ENCODE measurements around the gene LANCL2.
"Not testable (repeated sequence)": the region's sequence is repeated elsewhere in the genome, so short reads cannot be mapped to it uniquely, and the experiment has no call there.

Gene LANCL2

GRCh38 chr7:55365205-55365674 is at the start of gene LANCL2:
LANCL2 (plus strand) TSS chr7:55365337; CDS start chr7:55366026, 689 bp downstream.
- peak; percentile 50 for DNase-seq (ENCODE audit: low spot score)

- no peak for DNase-seq (ENCODE audit: low spot score)
Observed at GRCh38 chr7:55325371-55325792, 39.8 kb upstream of the LANCL2 start.

DNA sequence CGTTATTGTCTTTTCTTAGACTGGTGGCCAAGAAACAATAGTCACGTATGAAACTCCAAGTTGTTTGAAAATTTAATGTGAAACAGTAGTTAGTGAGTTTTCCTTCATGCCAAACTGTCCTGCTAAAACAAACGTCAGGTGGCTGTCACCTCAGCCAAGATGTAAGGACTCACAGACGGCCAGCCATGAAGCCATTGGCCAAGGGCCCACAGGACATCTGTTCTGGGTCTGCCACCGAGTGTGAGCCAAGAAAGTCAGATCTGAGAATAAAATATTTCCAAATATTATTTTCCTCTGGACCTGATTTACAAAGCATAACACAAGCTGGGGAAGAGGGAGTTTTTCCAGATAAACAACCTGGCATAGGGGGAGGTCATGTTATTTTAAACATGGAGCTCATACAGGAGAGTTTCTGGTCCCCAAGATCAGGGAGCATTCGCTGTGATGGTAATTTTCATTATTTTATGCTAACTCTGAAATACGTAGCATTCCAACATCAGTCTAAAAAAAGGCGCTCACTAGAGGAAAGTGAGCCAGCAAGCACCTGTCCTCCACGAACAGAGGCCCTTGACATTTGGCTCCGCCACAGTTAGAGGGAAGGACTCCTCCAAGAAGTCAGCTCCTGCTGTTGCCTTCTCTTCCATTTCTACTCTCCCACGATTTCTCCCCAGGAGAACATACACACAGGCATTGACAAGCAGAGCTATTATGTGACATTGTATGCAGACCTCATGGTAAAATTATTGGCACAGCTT is 38.9 kb upstream of the LANCL2 start:
- DNase-seq (ENCODE audit: low spot score), result no peak

GRCh38 chr7:55326945-55327626 is 38.1 kb upstream of the LANCL2 start:
- no peak for DNase-seq (ENCODE audit: low spot score)

GRCh38 chr7:55335151-55335550 is 30.0 kb upstream of the LANCL2 start:
- no peak for DNase-seq (ENCODE audit: low spot score)

- DNase-seq (ENCODE audit: low spot score), result no peak
Observed at GRCh38 chr7:55335786-55336185, 29.4 kb upstream of the LANCL2 start.

DNA sequence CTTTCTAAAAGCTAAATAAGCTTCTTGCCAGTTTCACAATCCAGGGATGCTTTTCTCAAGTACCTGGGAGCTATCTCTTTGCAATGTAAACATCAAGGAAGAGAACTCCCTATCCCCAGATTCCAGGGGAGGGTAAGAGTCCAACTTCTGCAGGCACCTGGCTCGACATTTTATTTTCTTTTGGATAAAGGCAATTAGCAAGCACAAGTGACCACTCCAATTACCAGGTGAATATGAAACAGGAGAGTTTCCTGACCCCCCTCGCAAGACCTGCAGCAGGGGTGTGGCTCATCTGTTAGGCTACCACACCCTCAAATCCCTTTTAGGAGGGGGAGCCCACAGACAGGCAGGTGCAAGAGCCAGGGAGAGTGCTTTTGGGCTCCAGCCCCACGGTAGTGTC is 28.6 kb upstream of the LANCL2 start:
- no peak for DNase-seq (ENCODE audit: low spot score)

- DNase-seq (ENCODE audit: low spot score), result no peak
Observed at GRCh38 chr7:55339033-55340000, 25.8 kb upstream of the LANCL2 start.

GRCh38 chr7:55342216-55342871 is 22.8 kb upstream of the LANCL2 start:
- no peak for DNase-seq (ENCODE audit: low spot score)

GRCh38 chr7:55343002-55343781 is 21.9 kb upstream of the LANCL2 start:
- DNase-seq (ENCODE audit: low spot score), result no peak

- no peak for DNase-seq (ENCODE audit: low spot score)
Observed at GRCh38 chr7:55343860-55344606, 21.1 kb upstream of the LANCL2 start.

GRCh38 chr7:55344840-55345239 is 20.3 kb upstream of the LANCL2 start:
- DNase-seq (ENCODE audit: low spot score), result no peak

DNA sequence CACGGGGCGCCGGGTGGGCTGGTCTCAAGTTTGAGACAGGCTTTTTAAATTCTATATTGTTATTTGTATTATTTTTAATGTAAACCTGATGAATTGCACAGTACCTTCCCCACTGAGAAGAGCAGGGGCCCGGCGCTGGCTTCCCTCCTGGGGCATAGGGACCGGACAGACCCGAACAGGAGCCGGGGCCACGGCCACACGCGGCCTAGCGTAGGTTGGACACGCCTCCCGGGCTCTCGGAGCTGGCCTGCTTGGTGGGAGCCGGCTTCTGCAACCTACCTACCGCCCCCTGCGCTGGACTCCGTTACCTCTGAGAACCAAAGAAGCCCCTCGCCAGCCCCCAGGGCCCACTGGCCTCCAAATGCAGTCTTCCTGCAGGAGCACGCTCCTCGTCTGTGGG is 19.8 kb upstream of the LANCL2 start:
- DNase-seq (ENCODE audit: low spot score), result no peak

- DNase-seq (ENCODE audit: low spot score), result no peak
Observed at GRCh38 chr7:55348502-55348901, 16.6 kb upstream of the LANCL2 start.

- no peak for DNase-seq (ENCODE audit: low spot score)
Observed at GRCh38 chr7:55349121-55349520, 16.0 kb upstream of the LANCL2 start.

DNA sequence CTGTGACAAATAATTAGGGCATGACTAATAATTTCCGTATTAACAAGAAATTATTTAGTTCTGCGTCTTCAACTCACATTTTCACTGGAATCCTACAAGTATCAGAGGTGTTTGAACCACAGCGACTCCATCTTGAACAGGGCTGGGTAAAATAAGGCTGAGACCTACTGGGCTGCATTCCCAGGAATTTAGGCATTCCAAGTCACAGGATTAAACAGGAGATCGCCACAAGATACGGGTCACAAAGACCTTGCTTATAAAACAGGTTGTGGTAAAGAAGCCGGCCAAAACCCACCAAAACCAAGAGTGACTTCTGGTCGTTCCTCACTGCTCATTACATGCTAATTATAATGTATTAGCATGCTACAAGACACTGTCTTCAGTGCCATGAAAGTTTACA is 14.9 kb upstream of the LANCL2 start:
- DNase-seq (ENCODE audit: low spot score), result no peak

DNA sequence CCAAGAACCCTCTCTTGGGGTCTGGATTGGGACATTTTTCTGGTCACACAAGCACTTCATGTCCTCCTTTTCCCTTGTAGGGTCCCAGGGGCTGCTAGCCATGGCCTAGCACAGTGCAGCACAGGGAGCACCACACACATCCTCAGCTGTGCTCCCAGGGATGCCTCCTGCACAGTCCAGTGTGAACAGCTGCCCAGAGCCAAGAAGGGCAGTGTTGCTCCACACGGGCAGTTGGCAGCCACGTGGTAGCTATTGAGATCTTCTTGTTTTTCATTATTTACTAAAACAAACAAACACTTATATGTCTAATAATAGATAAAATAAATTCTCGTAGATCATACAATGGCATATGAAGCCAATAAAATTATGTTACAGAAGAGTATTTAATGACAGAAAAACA is 13.9 kb upstream of the LANCL2 start:
- no peak for DNase-seq (ENCODE audit: low spot score)

- DNase-seq (ENCODE audit: low spot score), result not testable (repeated sequence)
Observed at GRCh38 chr7:55352947-55353273, 12.2 kb upstream of the LANCL2 start.

DNA sequence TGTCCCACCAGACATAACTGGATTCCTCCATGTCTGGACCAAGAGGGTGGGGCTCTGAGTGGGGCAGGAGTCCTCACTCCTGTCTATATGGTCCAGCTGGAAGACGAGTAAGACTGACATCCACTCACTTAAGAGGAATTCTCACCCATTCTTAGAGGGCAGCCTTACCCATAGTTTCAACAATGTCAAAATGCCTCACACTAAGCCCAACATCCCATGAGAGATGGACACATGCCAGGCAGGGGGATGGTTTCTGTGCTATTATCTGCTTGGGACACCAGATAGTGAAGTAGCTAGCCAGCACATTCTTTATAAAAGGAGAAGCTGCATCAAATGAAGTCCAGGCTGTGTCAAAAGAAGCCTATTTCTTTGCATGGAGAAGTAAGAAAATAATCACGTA is 4.7 kb upstream of the LANCL2 start:
- no peak for DNase-seq (ENCODE audit: low spot score)

- DNase-seq (ENCODE audit: low spot score), result no peak
Observed at GRCh38 chr7:55361560-55361959, 3.6 kb upstream of the LANCL2 start.

Measured in COLO829 (cell line).